GM21367 (cell line): Measurements from ENCODE around the gene AGMO.
A peak's percentile ranks its signal among the peaks of the same experiment; 100 is the strongest.
"Not testable (repeated sequence)": the region's sequence is repeated elsewhere in the genome, so short reads cannot be mapped to it uniquely, and the experiment has no call there.

ENCODE experiments used
- ATAC-seq: cut with Tn5 transposase; IDR thresholded peaks from one replicate; pipeline ENCODE4 v1.9.1; 2021; ENCODE audit not compliant: unreplicated experiment

The AGMO gene

DNA sequence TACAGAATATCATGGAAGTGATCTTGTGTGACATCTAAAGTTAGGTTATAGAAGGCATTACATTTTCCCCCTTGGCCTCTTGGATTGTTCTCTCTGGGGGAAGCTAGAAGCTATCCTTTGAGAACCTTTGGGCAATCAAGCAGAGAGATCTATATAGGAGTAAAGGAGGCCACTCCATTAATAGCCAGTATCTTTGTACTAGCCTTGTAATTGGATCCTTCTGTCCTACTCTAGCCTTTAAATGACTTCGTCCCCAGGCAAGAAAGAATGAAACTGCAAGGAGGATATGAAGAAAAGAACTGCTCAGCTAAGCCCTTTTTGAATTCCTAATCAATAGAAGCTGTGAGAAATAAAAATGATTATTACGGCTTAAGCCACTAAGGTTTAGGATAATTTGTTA is 230.9 kb downstream of the AGMO start:
- ATAC-seq: no peak

GRCh38 chr7:15327001-15327400 is 234.8 kb downstream of the AGMO start:
- ATAC-seq: no peak

DNA sequence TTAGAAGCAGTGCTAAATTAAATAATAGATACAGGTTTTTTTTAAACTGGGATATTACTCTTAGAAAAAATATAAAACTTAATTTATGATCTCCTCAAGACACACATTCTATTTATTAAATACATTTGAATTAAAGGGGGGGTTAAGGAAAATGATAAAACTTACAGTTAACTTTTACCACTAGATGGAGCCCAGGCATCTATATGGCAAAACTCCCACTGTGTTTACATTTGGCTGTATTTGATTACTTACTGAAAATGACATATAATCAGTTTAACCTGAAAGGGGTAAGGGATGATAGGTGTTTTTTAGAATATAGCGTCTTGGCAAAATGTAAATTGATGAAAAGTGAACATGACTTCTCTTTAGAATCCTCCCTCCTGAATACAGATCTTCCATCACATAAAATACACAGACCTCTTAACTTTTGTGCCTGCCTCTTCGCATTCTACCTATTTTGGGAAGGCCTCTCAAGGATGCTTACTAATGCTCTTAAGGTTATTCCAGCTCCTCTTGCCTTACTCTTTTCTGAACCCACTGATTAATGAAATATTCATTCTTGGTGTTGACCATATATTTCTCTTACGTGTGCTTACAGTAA is 235.7 kb downstream of the AGMO start:
- ATAC-seq: no peak

DNA sequence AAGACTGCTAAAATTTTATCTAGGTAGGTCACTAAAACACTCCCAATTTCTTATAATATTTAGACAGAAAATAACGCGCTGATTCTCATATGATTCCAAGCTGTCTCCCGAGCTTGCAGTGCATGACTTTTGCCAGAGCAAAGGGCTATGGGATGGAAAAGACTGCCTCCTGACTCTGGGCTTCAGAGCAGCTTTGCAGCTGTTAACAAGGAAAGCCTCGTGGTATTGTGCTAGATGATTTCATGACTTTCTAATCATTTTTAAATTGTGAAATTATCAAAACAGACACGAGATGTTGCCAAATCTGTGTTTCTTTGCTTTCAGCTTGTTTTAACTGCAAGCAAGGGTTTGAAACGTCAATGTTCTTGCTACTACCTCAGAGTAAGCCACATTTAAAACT is 238.3 kb downstream of the AGMO start:
- ATAC-seq: no peak

- ATAC-seq: no peak
These were observed 244.6 kb downstream of the AGMO start for GRCh38 chr7:15317215-15317614.

DNA sequence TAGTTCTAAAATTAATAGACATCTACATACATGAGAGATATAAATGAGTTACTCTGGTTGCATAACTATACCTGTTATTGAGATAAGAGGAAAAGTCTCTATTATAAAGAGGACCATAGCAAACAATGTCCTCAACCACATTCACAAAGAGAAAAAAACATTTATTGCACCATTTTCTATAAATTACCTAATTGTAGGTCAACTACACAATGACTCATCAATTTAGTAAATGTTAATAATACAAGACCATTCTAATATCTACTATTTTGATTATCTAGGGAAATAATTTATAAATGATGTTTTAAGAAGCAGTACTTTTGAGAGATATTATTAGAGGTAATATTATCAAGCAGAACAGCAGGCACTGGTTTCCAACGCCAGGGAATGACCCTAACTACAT is 246.1 kb downstream of the AGMO start:
- ATAC-seq: no peak

DNA sequence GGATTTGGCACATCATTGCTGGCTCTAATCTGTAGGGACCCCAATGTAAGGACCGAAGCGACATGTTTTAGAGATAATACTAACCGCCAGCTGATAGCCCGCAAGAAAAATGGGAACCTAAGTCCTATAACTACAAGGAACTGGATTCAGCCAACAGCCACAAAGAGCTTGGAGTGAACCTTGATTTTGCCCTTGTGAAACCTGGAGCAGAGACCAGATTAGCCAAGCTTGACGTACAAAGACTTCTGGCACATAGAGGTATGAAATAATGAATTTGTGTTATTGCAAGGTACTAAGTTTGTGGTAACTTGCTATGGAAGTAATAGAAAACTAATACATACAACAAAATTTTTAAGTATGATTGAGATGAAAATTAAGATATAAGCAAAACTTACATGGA is 246.9 kb downstream of the AGMO start:
- no peak for ATAC-seq

GRCh38 chr7:15313361-15313760 is 248.5 kb downstream of the AGMO start:
- no peak for ATAC-seq

DNA sequence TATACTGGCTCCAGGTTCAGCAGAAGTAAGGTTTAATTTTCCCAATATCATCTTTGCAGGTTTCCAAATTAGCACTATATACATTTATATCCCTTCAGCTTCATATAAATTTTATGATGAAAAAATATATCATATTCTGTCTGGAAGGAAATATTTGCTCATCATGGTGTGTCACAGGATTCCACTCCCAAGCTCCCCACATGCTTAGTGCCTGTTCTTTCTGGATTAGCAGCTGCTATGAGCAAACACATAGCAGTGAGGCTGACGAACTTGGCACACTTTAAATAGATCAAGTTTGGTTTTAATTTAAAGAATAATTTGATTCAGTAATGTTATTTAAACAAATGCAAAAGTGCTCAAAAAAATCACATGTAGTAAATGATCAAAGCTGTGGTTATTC is 251.9 kb downstream of the AGMO start:
- no peak for ATAC-seq

DNA sequence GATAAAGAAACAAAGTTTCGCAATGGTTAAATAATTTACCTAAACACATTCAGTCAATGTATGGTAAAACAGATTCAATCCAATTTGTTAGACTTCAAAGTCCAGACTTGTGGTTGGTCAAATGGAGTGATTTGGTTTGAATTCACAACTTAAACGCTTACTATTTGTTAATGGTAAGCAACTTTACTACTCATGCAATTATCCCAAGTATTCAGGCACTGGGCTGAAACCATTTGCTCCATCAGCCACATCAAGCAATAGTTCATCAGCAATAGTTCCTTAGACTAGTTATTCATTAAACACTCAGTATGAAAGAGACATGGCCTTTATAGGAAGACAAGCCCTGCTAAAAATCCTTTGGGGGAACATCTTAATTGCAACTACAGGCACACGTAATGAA is 253.0 kb downstream of the AGMO start:
- ATAC-seq: no peak

- no peak for ATAC-seq
These were observed 255.5 kb downstream of the AGMO start for GRCh38 chr7:15306296-15306695.

GRCh38 chr7:15305002-15305600 is 256.7 kb downstream of the AGMO start:
- peak; percentile 60 for ATAC-seq

- no peak for ATAC-seq
These were observed 258.5 kb downstream of the AGMO start for GRCh38 chr7:15303357-15303756.

DNA sequence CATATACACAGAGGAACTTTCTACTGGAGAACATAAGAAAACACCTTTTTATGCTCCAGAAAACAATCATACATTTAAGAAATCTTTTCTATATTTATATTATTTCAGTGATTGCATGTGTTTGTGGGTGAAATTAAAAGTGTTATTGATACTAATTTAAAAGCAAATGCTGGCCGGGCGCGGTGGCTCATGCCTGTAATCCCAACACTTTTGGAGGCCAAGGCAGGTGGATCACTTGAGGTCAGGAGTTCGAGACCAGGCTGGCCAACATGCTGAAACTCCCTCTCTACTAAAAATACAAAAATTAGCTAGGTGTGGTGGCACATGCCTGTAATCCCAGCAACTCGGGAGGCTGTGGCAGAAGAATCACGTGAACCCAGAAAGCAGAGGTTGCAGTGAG is 260.8 kb downstream of the AGMO start:
- ATAC-seq: not testable (repeated sequence)

DNA sequence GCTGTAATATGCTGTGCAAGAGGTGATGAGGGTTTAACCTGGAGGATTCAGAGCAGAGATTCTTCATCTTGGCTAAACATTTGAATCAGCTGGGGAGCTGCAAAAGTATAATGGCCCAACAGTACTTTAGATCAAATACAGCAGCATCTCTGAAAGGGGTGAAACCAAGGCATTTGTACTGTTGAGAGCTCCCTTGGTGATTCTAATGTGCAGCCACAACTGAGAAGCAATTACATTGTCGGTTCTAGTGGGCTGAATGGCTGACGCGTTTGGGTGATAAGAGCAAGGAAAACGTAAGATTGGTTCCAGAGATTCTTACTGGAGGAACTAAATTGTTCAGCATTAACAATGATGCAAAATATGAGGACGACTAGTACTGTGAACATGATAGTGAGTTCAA is 269.7 kb downstream of the AGMO start:
- no peak for ATAC-seq

DNA sequence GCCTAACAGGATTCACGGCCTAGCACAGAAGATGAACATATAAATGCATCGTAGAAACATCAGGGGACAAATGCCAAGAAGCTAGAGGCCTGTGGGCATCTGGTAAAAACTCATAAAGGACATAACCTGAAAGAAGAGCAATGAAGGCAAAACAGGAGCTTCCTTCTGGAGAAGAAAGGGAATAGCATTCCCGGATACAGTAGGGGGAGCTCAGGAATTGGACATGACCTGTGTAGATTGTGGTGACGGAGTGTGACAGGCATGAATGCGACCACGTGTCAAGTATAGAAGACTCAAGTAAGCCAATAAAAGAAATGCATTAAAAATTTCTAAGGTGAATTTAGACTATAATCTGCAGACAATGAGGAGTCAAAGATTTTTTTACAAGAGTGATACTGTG is 270.1 kb downstream of the AGMO start:
- no peak for ATAC-seq

GRCh38 chr7:15288741-15289140 is 273.1 kb downstream of the AGMO start:
- no peak for ATAC-seq

- ATAC-seq: no peak
These were observed 277.4 kb downstream of the AGMO start for GRCh38 chr7:15284396-15284795.

- no peak for ATAC-seq
These were observed 281.6 kb downstream of the AGMO start for GRCh38 chr7:15280078-15280733.

DNA sequence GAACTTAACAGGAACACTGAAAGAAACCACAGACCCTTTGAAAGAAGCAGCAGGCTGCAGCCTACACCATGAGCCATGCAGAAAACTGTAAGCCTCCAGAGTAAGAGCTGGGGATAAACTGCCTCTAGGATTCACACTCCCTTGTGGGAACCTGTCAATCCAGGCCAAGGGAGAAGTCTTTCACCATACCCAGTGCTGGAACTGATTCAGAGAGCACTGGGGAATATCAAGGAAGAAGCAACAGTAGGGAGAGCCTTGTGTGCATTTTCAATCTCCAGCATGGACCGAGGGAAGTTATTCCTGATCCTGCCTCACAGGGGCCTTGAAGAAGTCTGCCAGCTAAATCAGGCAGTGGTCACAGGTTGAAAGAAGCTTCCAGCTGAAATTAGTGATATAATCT is 282.2 kb downstream of the AGMO start:
- no peak for ATAC-seq

GRCh38 chr7:15257689-15258088 is 304.1 kb downstream of the AGMO start:
- no peak for ATAC-seq

DNA sequence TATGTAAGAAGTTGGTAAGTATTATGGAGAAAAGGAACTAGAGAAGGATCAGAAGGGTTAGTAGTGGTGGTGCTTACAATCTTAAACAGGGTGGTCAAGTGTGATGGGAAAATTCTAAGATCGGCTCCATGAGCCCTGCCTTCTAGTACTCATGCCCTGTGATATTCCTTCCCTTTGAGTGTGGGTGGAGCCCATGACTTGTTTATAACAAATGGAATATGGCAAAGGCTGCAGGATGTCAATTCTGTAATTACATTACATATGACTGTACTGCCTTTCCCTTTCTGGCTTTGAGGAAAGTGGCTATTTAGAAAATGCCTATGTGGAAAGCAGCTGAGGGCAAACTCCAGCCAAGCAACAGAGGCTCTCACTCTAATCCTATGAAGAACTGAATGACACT is 309.6 kb downstream of the AGMO start:
- ATAC-seq: no peak

DNA sequence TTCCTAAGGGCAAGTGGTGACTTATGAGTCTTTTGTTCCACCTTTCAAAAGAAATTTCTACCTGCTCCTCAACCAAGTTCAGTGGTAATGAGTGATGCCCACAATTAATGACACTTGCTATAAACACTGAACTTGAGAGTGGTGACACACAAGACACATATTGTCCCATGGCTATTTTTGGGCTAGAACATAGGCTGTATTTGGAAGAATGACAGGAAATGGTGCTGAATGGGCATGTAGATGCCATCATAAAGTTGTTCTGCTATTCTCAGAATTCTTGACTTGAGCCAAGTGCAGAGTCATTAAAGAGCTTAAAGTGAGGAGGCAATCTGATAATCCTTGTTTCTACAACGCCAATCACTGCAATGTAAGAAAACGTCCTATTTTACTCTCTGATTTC is 313.3 kb downstream of the AGMO start:
- ATAC-seq: no peak
